Endothelial cell of umbilical vein (primary cell): Measurements from ENCODE around the gene BSPRY. TPM values are rescaled to one million over a fixed set of nuclear protein-coding genes. Genes with fewer than 3 reads are reported as not detected.

Experiments used
- BruUV-seq: library from RNA; stranded (reverse); fragments of 400-500 nt; replicated peaks from 2 replicates; lab custom pipeline; 2021; lab: Mats Ljungman, UMichigan
- CTCF ChIA-PET: fragments of 300-600, 350-600 bp; sonication (Branson Sonifier 250); formaldehyde crosslinking; loops from one replicate; lab custom pipeline; 2021; ENCODE audit warnings: antibody characterized with exemption, inconsistent platforms; lab: Charles Lee
- POLR2A ChIA-PET: fragments of 300-600, 350-600 bp; sonication (Branson Sonifier 250); formaldehyde crosslinking; loops from one replicate; lab custom pipeline; 2021; ENCODE audit warnings: antibody characterized with exemption, inconsistent platforms; lab: Charles Lee
- DNase-seq: peaks from one replicate; pipeline ENCODE4 v3.0.0-alpha.2; 2011; ENCODE audit warnings: low read depth, low spot score
- FAIRE-seq: peaks from 2 replicates; lab custom pipeline; 2011; peaks lifted over from hg19 to GRCh38; lab: Jason Lieb, UNC
- H2AFZ ChIP-seq: 2 replicates; pipeline ENCODE4 v1.6.0; 2012; ENCODE audit warnings: low read depth, low read length, control low read depth, inconsistent platforms
- H3K27ac ChIP-seq: 2 replicates; pipeline ENCODE4 v1.5.1; 2011; ENCODE audit warnings: low read depth, mild to moderate bottlenecking, control low read depth, low read length, moderate library complexity; ENCODE audit not compliant: insufficient read depth
- H3K27me3 ChIP-seq, 2 experiments: 2 replicates each; pipeline versions ENCODE4 v1.6.0 to v1.6.1; 2011; ENCODE audit warnings: low read length in 2 of 2, mixed read lengths in 1 of 2; ENCODE audit not compliant: control insufficient read depth in 2 of 2, insufficient read depth in 2 of 2
- H3K36me3 ChIP-seq, 2 experiments: 2 replicates in 1 of 2; 3 replicates in 1 of 2; pipeline ENCODE4 v1.5.1; 2011; ENCODE audit warnings: low read length in 2 of 2, mild to moderate bottlenecking in 1 of 2, moderate library complexity in 1 of 2; ENCODE audit not compliant: control insufficient read depth in 2 of 2, insufficient read depth in 2 of 2; ENCODE audit errors: extremely low read depth in 1 of 2
- H3K4me1 ChIP-seq: 3 replicates; pipeline ENCODE4 v1.5.1; 2011; ENCODE audit warnings: mild to moderate bottlenecking, low read length; ENCODE audit not compliant: control insufficient read depth, insufficient read depth; ENCODE audit errors: extremely low read depth
- H3K4me2 ChIP-seq: 2 replicates; pipeline ENCODE4 v1.6.1; 2011; ENCODE audit warnings: low read length, control low read depth, mixed read lengths; ENCODE audit not compliant: insufficient read depth
- H3K4me3 ChIP-seq, 3 experiments: fragments of 200-600 bp in 1 of 3; sonication (generic), shearing (Covaris generic) in 1 of 3; replicated peaks in 1 of 3; 2 replicates each; pipeline ENCODE4 v1.5.1; 2011 to 2016; ENCODE audit warnings: control low read depth in 3 of 3, low read length in 3 of 3, mild to moderate bottlenecking in 2 of 3, inconsistent platforms in 1 of 3, low read depth in 1 of 3, moderate library complexity in 1 of 3; ENCODE audit not compliant: insufficient read depth in 1 of 3
- H3K79me2 ChIP-seq: 2 replicates; pipeline ENCODE4 v1.6.0; 2012; ENCODE audit warnings: low read length, inconsistent platforms; ENCODE audit not compliant: control insufficient read depth, insufficient read depth
- H3K9ac ChIP-seq: replicated peaks from 2 replicates; pipeline ENCODE3; 2011; ENCODE audit warnings: low read length, control low read depth; ENCODE audit not compliant: insufficient read depth; ENCODE audit errors: extremely low read depth
- H3K9me1 ChIP-seq: replicated peaks from 3 replicates; pipeline ENCODE4 v1.6.0; 2011; ENCODE audit warnings: mild to moderate bottlenecking, low read length; ENCODE audit not compliant: control insufficient read depth, insufficient read depth; ENCODE audit errors: extremely low read depth
- H3K9me3 ChIP-seq: replicated peaks from 2 replicates; pipeline ENCODE4 v1.5.1; 2012; ENCODE audit warnings: low read length, inconsistent platforms; ENCODE audit not compliant: control insufficient read depth, insufficient read depth
- H4K20me1 ChIP-seq: replicated peaks from 2 replicates; pipeline ENCODE3; 2011; ENCODE audit warnings: mild to moderate bottlenecking, low read length; ENCODE audit not compliant: control insufficient read depth, insufficient read depth; ENCODE audit errors: extremely low read depth
- CTCF ChIP-seq, 2 donors: IDR thresholded peaks; 1 replicate in 1 of 2; 2 replicates in 1 of 2; pipeline ENCODE4 v1.5.1; 2011; ENCODE audit warnings: low read length in 2 of 2, mild to moderate bottlenecking in 2 of 2, moderate library complexity in 2 of 2, control low read depth in 1 of 2, inconsistent platforms in 1 of 2, low read depth in 1 of 2; ENCODE audit not compliant: insufficient read depth in 1 of 2; ENCODE audit errors: extremely low read depth in 1 of 2
- EZH2 ChIP-seq: IDR thresholded peaks from 2 replicates; pipeline ENCODE4 v1.6.1; 2012; ENCODE audit warnings: borderline replicate concordance, low read depth, mild to moderate bottlenecking, moderate library complexity, low read length, inconsistent platforms; ENCODE audit not compliant: severe bottlenecking
- FOS ChIP-seq: IDR thresholded peaks from 2 replicates; pipeline ENCODE4 v1.6.1; 2011; ENCODE audit warnings: mild to moderate bottlenecking, low read length, moderate library complexity, borderline replicate concordance; ENCODE audit not compliant: insufficient read depth
- GATA2 ChIP-seq: IDR thresholded peaks from 2 replicates; pipeline ENCODE4 v1.7.0; 2011; ENCODE audit warnings: low read depth, mild to moderate bottlenecking, moderate library complexity, mixed read lengths, low read length; ENCODE audit not compliant: insufficient read length, insufficient read depth
- JUN ChIP-seq: IDR thresholded peaks from 2 replicates; pipeline ENCODE4 v1.6.1; 2011; ENCODE audit warnings: borderline replicate concordance, low read depth; ENCODE audit not compliant: insufficient read length, insufficient read depth
- MAX ChIP-seq: IDR thresholded peaks from 2 replicates; pipeline ENCODE4 v1.6.1; 2011; ENCODE audit not compliant: insufficient read depth, insufficient read length
- MYC ChIP-seq: IDR thresholded peaks from one replicate; pipeline ENCODE4 v1.6.1; 2011; ENCODE audit warnings: mild to moderate bottlenecking, low read depth, low read length
- POLR2A ChIP-seq: IDR thresholded peaks from 2 replicates; pipeline ENCODE4 v1.6.1; 2012; ENCODE audit warnings: low read depth, mild to moderate bottlenecking, control low read depth, low read length
- POLR2AphosphoS5 ChIP-seq: IDR thresholded peaks from 2 replicates; pipeline ENCODE4 v1.6.1; 2012; ENCODE audit warnings: low read depth, mild to moderate bottlenecking, control low read depth, low read length, moderate library complexity; ENCODE audit not compliant: insufficient read depth
- dilution Hi-C: fragments of 300-500 bp; cut with MboI; formaldehyde crosslinking; loops from one replicate; pipeline ENCODE4 v1.15.0; 2019; ENCODE audit warnings: low sequenced_read_pairs; ENCODE audit not compliant: extremely low pct_ligation_motif_present
- intact Hi-C: fragments of 100-400 bp; cut with micrococcal nuclease; formaldehyde crosslinking; loops from one replicate; pipeline ENCODE4 v1.10.0; 2022
- polyA plus RNA-seq, 4 experiments: library from polyadenylated mRNA; depleted of rRNA in 3 of 4; stranded (reverse) in 3 of 4; unstranded in 1 of 4; fragments of >200 nt; gene quantifications; 2 replicates each; pipeline versions ENCODE4 v1.2.1 to v1.2.3, GENCODE V29; 2011 to 2012; ENCODE audit warnings: missing spikeins in 1 of 4
- total RNA-seq: library from RNA; stranded (reverse); gene quantifications from 2 replicates; pipeline ENCODE4 v1.2.3, GENCODE V29; 2021

The BSPRY gene
- total and polyA plus RNA-seq, 2 donors (not counting 3 experiments of a cell fraction or from before 2014, with no cell fraction given) = not detected

- H3K9ac ChIP-seq = no peak overlapping the region
- TF ChIP-seq CTCF (IDR thresholded peaks at IDR 0.05; ENCODE audit: extremely low read depth in 1 of 2, insufficient read depth in 1 of 2, low read depth in 1 of 2, low read length in 2 of 2) (no peak), EZH2 (no peak), MAX (no peak), JUN (no peak), POLR2A (no peak), POLR2AphosphoS5 (no peak), FOS (no peak), MYC (no peak), GATA2 (no peak)
- no peaks in the 10 kb centered on the region for H4K20me1 ChIP-seq
- BruUV-seq = no TSS peak
- H3K9me3 ChIP-seq = no peaks in the 10 kb centered on the region
- H3K27me3 ChIP-seq = peaks cover 19 to 31% of the 10 kb centered on the region in 2 experiments
- H3K36me3 ChIP-seq = no peaks in the 10 kb centered on the region
- FAIRE-seq (no peak), DNase-seq (no peak)
- ChIA-PET POLR2A (no interaction called here), CTCF (no interaction called here)
- no peak overlapping the region for H3K27ac ChIP-seq
- H2AFZ ChIP-seq = no peak overlapping the region
- no peaks in the 10 kb centered on the region for H3K9me1 ChIP-seq
- dilution Hi-C loops = no loop called here
- no peaks in the 10 kb centered on the region for H3K79me2 ChIP-seq
- intact Hi-C loops = no loop called here
- H3K4me2 ChIP-seq = no peak overlapping the region
- peaks cover 8% of the 10 kb centered on the region for H3K4me1 ChIP-seq
- H3K4me3 ChIP-seq = no peak overlapping the region
Observed at GRCh38 chr9:113345190-113345589, 4.2 kb upstream of the BSPRY start.
